NCI-H1694 treated with DMSO at 0.1 percent for 48 hours (cell line): Measurements from ENCODE around the gene OR13C4.
"Not testable (repeated sequence)": the region's sequence is repeated elsewhere in the genome, so short reads cannot be mapped to it uniquely, and the experiment has no call there.

ENCODE experiments used
- DNase-seq: peaks from one replicate; lab custom pipeline; 2025; lab: John Stamatoyannopoulos, UW

The OR13C4 gene

GRCh38 chr9:104527109-104527508, at the start of gene OR13C4:
TSS of gene OR13C4 (minus strand) at chr9:104527209. CDS start at chr9:104527209, 0 bp downstream.
- no peak for DNase-seq

GRCh38 chr9:104575456-104575855, 48.4 kb upstream of the OR13C4 start:
- no peak for DNase-seq

GRCh38 chr9:104572612-104573011, 45.6 kb upstream of the OR13C4 start:
- no peak for DNase-seq

- no peak for DNase-seq
These were observed 41.9 kb upstream of the OR13C4 start, which contains the start of gene OR13C8 for GRCh38 chr9:104568868-104569267. TSS of gene OR13C8 (plus strand) at chr9:104569168. CDS start at chr9:104569168, 0 bp downstream.

GRCh38 chr9:104564358-104564757, 37.3 kb upstream of the OR13C4 start:
- no peak for DNase-seq

GRCh38 chr9:104556830-104557634, 30.0 kb upstream of the OR13C4 start:
- DNase-seq, result no peak

- DNase-seq, result no peak
These were observed 28.5 kb upstream of the OR13C4 start for GRCh38 chr9:104555521-104555920.

GRCh38 chr9:104553261-104553660, 26.3 kb upstream of the OR13C4 start:
- DNase-seq, result no peak

- no peak for DNase-seq
These were observed 17.6 kb upstream of the OR13C4 start for GRCh38 chr9:104544644-104545043.

- no peak for DNase-seq
These were observed 12.3 kb upstream of the OR13C4 start for GRCh38 chr9:104539275-104539674.

GRCh38 chr9:104536756-104537155, 9.7 kb upstream of the OR13C4 start, which contains the start of gene OR13C3:
TSS of gene OR13C3 (minus strand) at chr9:104536856. CDS start at chr9:104536723, 133 bp downstream.
- DNase-seq, result no peak

GRCh38 chr9:104520241-104520640, 6.8 kb downstream of the OR13C4 start:
- not testable (repeated sequence) for DNase-seq

- DNase-seq, result no peak
These were observed 12.1 kb downstream of the OR13C4 start for GRCh38 chr9:104514901-104515300.

GRCh38 chr9:104506565-104506964, 20.4 kb downstream of the OR13C4 start:
- DNase-seq, result no peak

- no peak for DNase-seq
These were observed 23.0 kb downstream of the OR13C4 start, which contains the start of gene OR13F1 for GRCh38 chr9:104503963-104504362. TSS of gene OR13F1 (plus strand) at chr9:104504263. CDS start at chr9:104504263, 0 bp downstream.

- DNase-seq, result no peak
These were observed 23.6 kb downstream of the OR13C4 start for GRCh38 chr9:104503440-104503839.

- DNase-seq, result peak; percentile 33
These were observed 32.2 kb downstream of the OR13C4 start for GRCh38 chr9:104494808-104495207.

GRCh38 chr9:104485014-104485413, 42.0 kb downstream of the OR13C4 start:
- DNase-seq, result no peak

GRCh38 chr9:104482921-104483570, 44.0 kb downstream of the OR13C4 start:
- DNase-seq, result no peak
